Left cardiac atrium (tissue), 4 donors: Measurements from ENCODE around the gene MEOX1. TPM values are rescaled to one million over a fixed set of nuclear protein-coding genes. Genes with fewer than 3 reads are reported as not detected.

Experiments used
- ATAC-seq, 2 donors: fragments of 200-7000 bp; cut with Tn5 transposase; one replicate each; pipeline ENCODE4 v1.9.1; 2020; ENCODE audit warnings: mild to moderate bottlenecking in 2 of 2, moderate library complexity in 2 of 2
- DNase-seq: peaks from one replicate; pipeline ENCODE4 v3.0.0-alpha.2; 2020
- intact Hi-C, 2 donors: fragments of 100-400 bp; cut with DNase I; formaldehyde crosslinking; loops; one replicate each; pipeline versions ENCODE4 v1.14.1 to v1.15.1; 2022 to 2023
- total RNA-seq, 2 donors: library from RNA; stranded (reverse); fragmentation: NEBNext Ultra II Directional; extraction: Animal tissue kit (Norgen Biotek cat#: 25700); gene quantifications; one replicate each; pipeline ENCODE4 v1.2.1, GENCODE V29; 2021
- donor health status: DM: no; HTN: yes; CAD: no.
- donor health status: DM: no; HTN: yes; CAD: no; lungs with severe emphysema.
- donor health status: DM: yes; HTN: yes; CAD: no.
- donor health status: Dilated cardiomyopathy.

Gene MEOX1
- total RNA-seq, 2 donors from 2014 or later = 9.4 to 25.6 TPM

GRCh38 chr17:43663383-43663782 is 1.7 kb upstream of the MEOX1 start:
- ATAC-seq (no peak), DNase-seq (no peak)
- intact Hi-C loops = no loop called here

- intact Hi-C loops = no loop called here
- ATAC-seq = no peak
- DNase-seq = no peak
Measured at GRCh38 chr17:43662413-43663141, 855 bp upstream of the MEOX1 start.

GRCh38 chr17:43660816-43661493 is 767 bp downstream of the MEOX1 start:
- ATAC-seq (no peak), DNase-seq (no peak)
- intact Hi-C loops = no loop called here

- DNase-seq (no peak), ATAC-seq (peak in 1 of 2 donors; percentile 5)
- intact Hi-C loops = no loop called here
Measured at GRCh38 chr17:43659823-43660617, 1.7 kb downstream of the MEOX1 start.

GRCh38 chr17:43658900-43659299 is 2.8 kb downstream of the MEOX1 start:
- ATAC-seq (no peak), DNase-seq (no peak)
- intact Hi-C loops = no loop called here

- ATAC-seq = no peak
- intact Hi-C loops = no loop called here
Measured at GRCh38 chr17:43655693-43656255, 5.9 kb downstream of the MEOX1 start.

GRCh38 chr17:43652124-43652480 is 9.6 kb downstream of the MEOX1 start:
- intact Hi-C loops = no loop called here
- ATAC-seq (no peak), DNase-seq (no peak)

More at GRCh38 chr17:43655693-43656255, 5.9 kb downstream of the MEOX1 start:
- DNase-seq = no peak

GRCh38 chr17:43650471-43650870 is 11.3 kb downstream of the MEOX1 start:
- ATAC-seq (no peak), DNase-seq (no peak)
- intact Hi-C loops = no loop called here

- ATAC-seq (no peak), DNase-seq (no peak)
- intact Hi-C loops = no loop called here
Measured at GRCh38 chr17:43648916-43649315, 12.8 kb downstream of the MEOX1 start.

- intact Hi-C loops = no loop called here
- ATAC-seq (peak; percentile 81 to 89), DNase-seq (peak; percentile 91)
Measured at GRCh38 chr17:43645765-43646481, 15.8 kb downstream of the MEOX1 start.

- ATAC-seq (no peak), DNase-seq (no peak)
- intact Hi-C loops = no loop called here
Measured at GRCh38 chr17:43645450-43645764, 16.3 kb downstream of the MEOX1 start.

GRCh38 chr17:43644081-43644480 is 17.6 kb downstream of the MEOX1 start:
- ATAC-seq (no peak), DNase-seq (no peak)
- intact Hi-C loops = no loop called here

- ATAC-seq = peak in 1 of 2 donors; percentile 31
- intact Hi-C loops = no loop called here
- DNase-seq = no peak
Measured at GRCh38 chr17:43641416-43641815, 20.3 kb downstream of the MEOX1 start.

- intact Hi-C loops = no loop called here
- peak in 1 of 2 donors; percentile 31 for ATAC-seq
- no peak for DNase-seq
Measured at GRCh38 chr17:43640491-43641252, 21.1 kb downstream of the MEOX1 start.

- DNase-seq = no peak
- ATAC-seq = no peak
- intact Hi-C loops = no loop called here
Measured at GRCh38 chr17:43637563-43638323, 24.0 kb downstream of the MEOX1 start.

- intact Hi-C loops = no loop called here
- ATAC-seq (no peak), DNase-seq (no peak)
Measured at GRCh38 chr17:43636426-43636825, 25.3 kb downstream of the MEOX1 start.

- intact Hi-C loops = no loop called here
- DNase-seq (peak; percentile 73), ATAC-seq (peak; percentile 70 to 88)
Measured at GRCh38 chr17:43634591-43635125, 27.1 kb downstream of the MEOX1 start.

GRCh38 chr17:43632221-43632620 is 29.5 kb downstream of the MEOX1 start:
- DNase-seq (no peak), ATAC-seq (no peak)
- intact Hi-C loops = no loop called here
